ENCODE measurements around the gene KRT10.

- TF ChIP-seq EZH2 (IDR thresholded peaks at IDR 0.05; ENCODE audit: low read length, missing control alignments) (no peak), CTCF (conservative IDR thresholded peaks at IDR 0.05 in 1 of 2, IDR thresholded peaks at IDR 0.05 in 1 of 2; ENCODE audit: low read depth in 1 of 2, low read length in 2 of 2) (no peak)
These were observed 25.6 kb downstream of the KRT10 start for GRCh38 chr17:40796846-40797245.

All from fibroblast of lung (primary cell).